K562 (cell line): ENCODE results near the gene LIX1L. TPM values are rescaled to one million over a fixed set of nuclear protein-coding genes. Genes with fewer than 3 reads are reported as not detected.

ENCODE experiments used
- BACH1 ChIP-seq: fragments of 200-800 bp; sonication (Bioruptor generic); IDR thresholded peaks from 2 replicates; pipeline ENCODE4 v1.6.1; 2016; ENCODE audit warnings: missing genetic modification characterization, missing compliant biosample characterization
- CBX1 ChIP-seq: sonication (generic); IDR thresholded peaks from 2 replicates; pipeline ENCODE4 v1.6.1; 2016; ENCODE audit warnings: antibody characterized with exemption, low read depth, mild to moderate bottlenecking
- CCNT2 ChIP-seq: IDR thresholded peaks from 2 replicates; pipeline ENCODE4 v1.6.1; 2011; ENCODE audit warnings: borderline replicate concordance, low read depth, mild to moderate bottlenecking, moderate library complexity, mixed read lengths, low read length; ENCODE audit not compliant: insufficient read length; ENCODE audit errors: extremely low read depth
- COPS2 ChIP-seq: fragments of 450-650 bp; conservative IDR thresholded peaks from 2 replicates; pipeline ENCODE4 v1.6.1; 2016; ENCODE audit warnings: mild to moderate bottlenecking, moderate library complexity
- HMG20B ChIP-seq: fragments of 250-450 bp; sonication (Bioruptor Pico); IDR thresholded peaks from 2 replicates; pipeline ENCODE4 v1.5.0; 2021; ENCODE audit warnings: mild to moderate bottlenecking
- ILK ChIP-seq: fragments of 450-650 bp; IDR thresholded peaks from 2 replicates; pipeline ENCODE4 v1.6.1; 2016; ENCODE audit warnings: missing genetic modification characterization, low read depth, mild to moderate bottlenecking, missing compliant biosample characterization, moderate library complexity, borderline replicate concordance
- KDM2B ChIP-seq: fragments of 250-450 bp; sonication (Bioruptor Pico); IDR thresholded peaks from 2 replicates; pipeline ENCODE4 v1.8.0; 2021; ENCODE audit warnings: mild to moderate bottlenecking, moderate library complexity
- KLF13 ChIP-seq: fragments of 450-650 bp; IDR thresholded peaks from 2 replicates; pipeline ENCODE4 v1.6.1; 2016; ENCODE audit warnings: missing genetic modification characterization, low read depth, mild to moderate bottlenecking, missing compliant biosample characterization, moderate library complexity, borderline replicate concordance
- MEIS2 ChIP-seq: fragments of 450-650 bp; IDR thresholded peaks from 2 replicates; pipeline ENCODE4 v1.6.1; 2014; ENCODE audit warnings: mild to moderate bottlenecking; ENCODE audit not compliant: partially characterized antibody
- MTA2 ChIP-seq: fragments of 450-650 bp; IDR thresholded peaks from 2 replicates; pipeline ENCODE4 v1.6.1; 2016; ENCODE audit warnings: low read depth
- NFIC ChIP-seq: fragments of 450-650 bp; IDR thresholded peaks from 2 replicates; pipeline ENCODE4 v1.6.1; 2017; ENCODE audit warnings: mild to moderate bottlenecking, inconsistent platforms
- PHF8 ChIP-seq: fragments of 200-600 bp; sonication (generic); IDR thresholded peaks from 2 replicates; pipeline ENCODE4 v1.6.1; 2012; ENCODE audit warnings: mixed run types, mild to moderate bottlenecking, inconsistent platforms, low read length, moderate library complexity, borderline replicate concordance
- SMARCC2 ChIP-seq: fragments of 450-650 bp; IDR thresholded peaks from 2 replicates; pipeline ENCODE4 v1.6.1; 2017; ENCODE audit warnings: antibody characterized with exemption, moderate library complexity, mild to moderate bottlenecking, low read depth
- SOX6 ChIP-seq: fragments of 450-650 bp; IDR thresholded peaks from 2 replicates; pipeline ENCODE4 v1.6.1; 2014; ENCODE audit warnings: mild to moderate bottlenecking
- TBP ChIP-seq: optimal IDR thresholded peaks from 2 replicates; pipeline ENCODE3; 2011; ENCODE audit warnings: low read depth, low read length, improper control_type of control experiment
- TCF7 ChIP-seq: sonication (generic); IDR thresholded peaks from 2 replicates; pipeline ENCODE4 v1.6.1; 2016; ENCODE audit warnings: antibody characterized with exemption, borderline replicate concordance
- ZFP1 ChIP-seq: fragments of 450-650 bp; formaldehyde crosslinking; IDR thresholded peaks from 2 replicates; pipeline ENCODE4 v1.4.0; 2020; ENCODE audit warnings: mild to moderate bottlenecking, mixed read lengths
- ZNF12 ChIP-seq: sonication (generic); formaldehyde crosslinking; IDR thresholded peaks from 2 replicates; pipeline ENCODE4 v1.4.0; 2020; ENCODE audit warnings: mild to moderate bottlenecking, missing genetic modification reagents
- ZNF184 ChIP-seq: sonication (generic); formaldehyde crosslinking; IDR thresholded peaks from 2 replicates; pipeline ENCODE4 v1.5.0; 2020; ENCODE audit warnings: missing genetic modification reagents
- ZNF398 ChIP-seq: fragments of 250-450 bp; sonication (Bioruptor Pico); IDR thresholded peaks from 2 replicates; pipeline ENCODE4 v1.8.0; 2021; ENCODE audit warnings: moderate library complexity, mild to moderate bottlenecking, inconsistent platforms
- ZNF41 ChIP-seq: fragments of 250-450 bp; sonication (Bioruptor Pico); conservative IDR thresholded peaks from 2 replicates; pipeline ENCODE4 v1.4.0; 2020; ENCODE audit warnings: mild to moderate bottlenecking
- ZNF668 ChIP-seq: fragments of 250-450 bp; sonication (Bioruptor Pico); IDR thresholded peaks from 2 replicates; pipeline ENCODE4 v1.8.0; 2022; ENCODE audit warnings: mild to moderate bottlenecking, inconsistent platforms
- ZNF75A ChIP-seq: fragments of 450-650 bp; formaldehyde crosslinking; IDR thresholded peaks from 2 replicates; pipeline ENCODE4 v1.4.0; 2020; ENCODE audit warnings: mild to moderate bottlenecking
- ZNF766 ChIP-seq: fragments of 200-800 bp; sonication (Bioruptor generic); conservative IDR thresholded peaks from 2 replicates; pipeline ENCODE4 v1.6.1; 2016; ENCODE audit warnings: missing genetic modification characterization, missing compliant biosample characterization
- polyA plus RNA-seq, 8 experiments: library from polyadenylated mRNA; depleted of rRNA in 4 of 8; stranded (reverse) in 5 of 8; unstranded in 3 of 8; fragments of >200 nt; fragmentation: Nextera tagmentation in 2 of 8; fragmentation: Illumina TruSeq in 1 of 8; extraction: Ambion mirVana in 2 of 8; extraction: Trizol in 1 of 8; gene quantifications; 2 replicates each; pipeline versions ENCODE4 v1.2.1 to v1.2.3, GENCODE V29; 2011 to 2014; ENCODE audit warnings: inconsistent platforms in 1 of 8, missing spikeins in 1 of 8
- total RNA-seq, 7 experiments: library from RNA; depleted of rRNA in 6 of 7; stranded (reverse); fragments of >200 nt in 6 of 7; fragmentation: Illumina TruSeq in 2 of 7; extraction: Trizol in 2 of 7; gene quantifications; 2 replicates each; pipeline versions ENCODE4 v1.2.1 to v1.2.3, GENCODE V29; 2011 to 2021; ENCODE audit warnings: low replicate concordance in 1 of 7
- TF ChIP-seq, protein P1 (sequence below): fragments of 250-450 bp; sonication (Bioruptor Pico); IDR thresholded peaks from 2 replicates; pipeline ENCODE4 v1.5.0; 2022; ENCODE audit warnings: mild to moderate bottlenecking

Gene LIX1L
- total and polyA plus RNA-seq, 9 of the 15 experiments (the other 6 are each of a cell fraction or from before 2014, with no cell fraction given), result 4.6 to 26.5 (median 12.5) TPM

- TF ChIP-seq SMARCC2 (peak; percentile 36; the same call in 1 of the 2 replicates), HMG20B (no peak), MEIS2 (peak; percentile 8), CBX1 (0 out of 2 replicates have a peak, but pooled peaks have one; percentile 61), KDM2B (CRISPR knock-in tag) (no peak), ZNF41 (CRISPR knock-in tag) (no peak), ZNF12 (CRISPR knock-in tag) (peak; percentile 46; the same call in 1 of the 2 replicates), ZNF184 (CRISPR knock-in tag) (no peak), TCF7 (peak; percentile 45; the same call in 1 of the 2 replicates), CCNT2 (no peak), SOX6 (peak; percentile 27), ZNF75A (CRISPR knock-in tag) (no peak), TBP (peak; percentile 78), ZNF398 (CRISPR knock-in tag) (no peak), MTA2 (no peak), KLF13 (tag) (peak; percentile 83; the same call in 1 of the 2 replicates), ZNF766 (no peak), ZNF668 (no peak), PHF8 (peak; percentile 92; the same call in 1 of the 2 replicates), BACH1 (tag) (no peak), ILK (tag) (no peak), COPS2 (no peak), NFIC (0 out of 2 replicates have a peak, but pooled peaks have one; percentile 36), ZFP1 (no peak)
- TF ChIP-seq, protein P1, sequence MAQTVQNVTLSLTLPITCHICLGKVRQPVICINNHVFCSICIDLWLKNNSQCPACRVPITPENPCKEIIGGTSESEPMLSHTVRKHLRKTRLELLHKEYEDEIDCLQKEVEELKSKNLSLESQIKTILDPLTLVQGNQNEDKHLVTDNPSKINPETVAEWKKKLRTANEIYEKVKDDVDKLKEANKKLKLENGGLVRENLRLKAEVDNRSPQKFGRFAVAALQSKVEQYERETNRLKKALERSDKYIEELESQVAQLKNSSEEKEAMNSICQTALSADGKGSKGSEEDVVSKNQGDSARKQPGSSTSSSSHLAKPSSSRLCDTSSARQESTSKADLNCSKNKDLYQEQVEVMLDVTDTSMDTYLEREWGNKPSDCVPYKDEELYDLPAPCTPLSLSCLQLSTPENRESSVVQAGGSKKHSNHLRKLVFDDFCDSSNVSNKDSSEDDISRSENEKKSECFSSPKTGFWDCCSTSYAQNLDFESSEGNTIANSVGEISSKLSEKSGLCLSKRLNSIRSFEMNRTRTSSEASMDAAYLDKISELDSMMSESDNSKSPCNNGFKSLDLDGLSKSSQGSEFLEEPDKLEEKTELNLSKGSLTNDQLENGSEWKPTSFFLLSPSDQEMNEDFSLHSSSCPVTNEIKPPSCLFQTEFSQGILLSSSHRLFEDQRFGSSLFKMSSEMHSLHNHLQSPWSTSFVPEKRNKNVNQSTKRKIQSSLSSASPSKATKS (CRISPR knock-in tag), result no peak
These were observed 6.7 kb upstream of the LIX1L start, which contains the start of the genes ANKRD34A and POLR3GL (continued) for GRCh38 chr1:145964328-145965118.
